Muscle of arm (tissue), 12 donors: ENCODE measurements around the gene PML. TPM values are rescaled to one million over a fixed set of nuclear protein-coding genes. Genes with fewer than 3 reads are reported as not detected.
"Not testable (repeated sequence)": the region's sequence is repeated elsewhere in the genome, so short reads cannot be mapped to it uniquely, and the experiment has no call there.

Experiments
- DNase-seq: peaks from one replicate; pipeline ENCODE4 v3.0.0-alpha.2; 2013
- polyA plus RNA-seq, 12 donors: library from polyadenylated mRNA; unstranded; fragments of 120-200 nt; gene quantifications; one replicate each; pipeline ENCODE4 v1.2.1, GENCODE V29; 2013; ENCODE audit not compliant: insufficient read length in 12 of 12

PML gene
- polyA plus RNA-seq, 12 donors, result 20.1 to 42.4 (median 28.7) TPM; not detected in 1

DNA sequence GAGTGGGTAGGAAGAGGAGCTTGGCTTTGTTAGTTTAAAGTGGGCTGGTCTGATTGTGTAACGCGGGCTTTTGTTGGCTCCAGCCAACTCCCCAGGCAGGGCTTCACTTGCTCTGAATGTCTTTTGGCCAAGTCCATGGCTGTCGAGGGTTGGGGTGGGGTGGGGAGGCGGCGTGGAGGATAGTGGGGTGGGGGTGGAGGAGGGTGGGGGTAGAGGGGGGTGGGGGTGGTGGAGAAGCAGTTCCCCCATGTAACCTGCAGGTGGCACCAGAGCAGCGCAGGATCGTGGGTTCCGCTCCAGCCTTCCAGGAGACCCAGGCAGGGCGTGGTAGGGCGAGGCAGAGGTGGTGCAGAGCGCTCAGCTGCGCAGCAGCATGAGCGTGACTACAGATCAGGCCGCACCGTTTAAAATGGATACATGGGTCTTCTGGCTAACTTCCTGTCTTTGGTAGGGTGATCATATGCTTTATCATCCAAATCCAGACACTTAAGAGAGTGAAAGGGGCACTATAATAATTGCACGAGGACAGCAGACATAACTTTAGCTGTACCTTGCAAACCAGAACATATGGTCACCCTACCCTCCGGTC is 59.5 kb downstream of the PML start:
- peak; percentile 84 for DNase-seq

DNA sequence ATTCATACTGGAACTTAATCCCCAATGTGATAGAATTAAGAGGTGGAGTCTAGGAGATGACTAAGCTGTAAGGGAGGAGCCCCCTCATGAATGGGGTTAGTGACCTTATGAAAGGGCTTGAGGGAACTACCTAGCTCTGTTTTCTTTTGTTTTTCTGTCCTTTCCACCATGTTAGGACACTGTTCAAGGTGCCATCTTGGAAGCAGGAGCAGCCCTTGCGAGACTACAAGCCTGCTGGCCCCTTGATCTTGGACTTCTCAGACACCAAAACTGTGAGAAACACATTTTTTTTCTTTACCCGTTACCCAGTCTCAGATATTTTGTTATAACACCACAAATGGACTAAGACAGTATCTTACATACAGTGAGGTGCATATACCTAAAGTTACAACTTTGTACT is 61.3 kb downstream of the PML start:
- no peak for DNase-seq

DNA sequence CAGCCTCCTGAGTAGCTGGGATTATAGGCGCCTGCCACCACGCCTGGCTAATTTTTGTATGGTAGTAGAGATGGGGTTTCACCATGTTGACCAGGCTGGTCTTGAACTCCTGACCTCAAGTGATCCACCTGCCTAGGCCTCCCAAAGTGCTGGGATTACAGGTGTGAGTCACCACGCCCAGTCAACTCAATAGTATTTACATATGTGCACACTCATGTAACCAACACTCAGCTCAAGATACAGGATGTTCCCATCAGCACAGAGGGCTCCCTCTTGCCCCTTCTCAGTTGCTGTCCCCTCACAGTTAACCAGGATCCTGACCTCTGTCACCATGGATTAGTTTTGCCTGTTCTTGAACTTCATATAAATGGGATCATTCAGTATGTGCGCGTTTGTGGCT is 61.8 kb downstream of the PML start:
- DNase-seq, result not testable (repeated sequence)

DNA sequence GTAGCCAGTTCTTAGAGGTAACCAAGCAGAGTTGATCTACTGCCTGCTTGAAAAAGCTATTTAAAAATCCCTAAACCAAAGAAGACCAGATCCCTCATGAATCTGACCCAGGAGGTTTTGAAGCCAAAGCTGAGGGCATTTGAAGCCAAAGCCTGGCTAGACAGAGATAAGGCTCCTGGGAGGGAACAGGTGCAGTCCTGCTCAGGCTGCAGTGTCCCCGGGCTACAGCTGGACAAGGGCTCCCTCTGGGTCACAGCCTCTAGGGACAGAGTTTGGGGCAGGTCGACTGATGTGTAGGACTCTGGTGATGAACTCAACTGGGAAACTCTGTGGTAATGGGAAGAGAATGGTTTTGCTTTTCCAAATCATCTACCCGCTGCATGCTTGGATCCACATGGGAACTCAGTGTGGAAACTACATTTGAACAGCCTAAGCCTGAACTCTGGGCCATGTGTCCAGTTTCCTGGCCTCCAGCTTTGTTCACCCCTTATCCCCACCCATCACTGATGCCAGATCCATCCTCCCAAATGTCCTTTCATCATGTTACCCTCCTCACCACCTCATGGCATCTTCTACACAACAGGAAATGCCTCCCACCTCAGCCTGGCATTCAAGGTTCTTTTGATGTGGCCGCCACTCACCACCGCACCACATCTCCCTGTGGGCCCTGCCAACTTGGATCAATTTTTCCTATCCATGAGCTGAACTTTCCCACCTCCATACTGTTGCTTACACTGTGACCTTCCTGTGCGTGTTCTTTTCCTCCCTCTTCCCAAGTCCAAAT is 64.7 kb downstream of the PML start:
- DNase-seq, result not testable (repeated sequence)

DNA sequence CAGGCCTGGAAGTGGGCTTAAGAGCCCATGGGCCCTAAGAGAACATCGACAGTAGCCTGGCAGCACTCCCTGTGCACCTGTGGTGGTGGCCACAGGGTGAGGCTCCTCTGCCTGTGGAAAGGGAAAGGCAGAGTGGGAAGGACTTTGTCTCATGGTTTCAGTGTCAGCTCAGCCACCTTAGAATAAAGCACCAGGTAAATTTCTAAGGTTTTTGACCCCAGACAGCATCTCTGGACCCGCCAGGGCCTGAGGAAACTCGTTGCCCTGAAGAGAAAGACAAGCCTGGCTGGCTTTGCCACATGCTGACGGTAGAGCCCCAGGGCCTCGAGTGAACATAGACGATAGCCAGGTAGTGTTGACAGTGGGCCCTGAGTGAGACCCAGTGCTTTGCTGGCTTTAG is 65.7 kb downstream of the PML start:
- no peak for DNase-seq

DNA sequence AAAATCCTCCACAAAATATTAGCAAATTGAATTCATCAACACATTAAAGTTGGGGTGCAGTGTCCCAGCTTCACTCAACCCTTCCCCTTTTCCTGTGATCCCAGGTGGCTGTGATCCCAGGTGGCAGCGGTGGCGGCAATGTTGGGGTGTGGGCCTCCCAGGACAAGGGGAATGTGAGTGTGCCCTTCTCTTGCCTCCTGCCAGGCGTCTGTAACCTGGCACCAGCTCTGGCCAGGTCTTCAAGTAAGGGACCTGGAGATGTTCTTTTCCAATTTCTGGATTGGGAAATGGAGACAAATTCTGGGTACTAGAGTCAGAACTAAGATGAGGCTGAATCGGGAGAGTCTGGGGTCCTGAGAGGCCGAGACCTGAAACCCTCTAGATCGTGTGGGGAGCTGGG is 67.7 kb downstream of the PML start:
- DNase-seq, result no peak

DNA sequence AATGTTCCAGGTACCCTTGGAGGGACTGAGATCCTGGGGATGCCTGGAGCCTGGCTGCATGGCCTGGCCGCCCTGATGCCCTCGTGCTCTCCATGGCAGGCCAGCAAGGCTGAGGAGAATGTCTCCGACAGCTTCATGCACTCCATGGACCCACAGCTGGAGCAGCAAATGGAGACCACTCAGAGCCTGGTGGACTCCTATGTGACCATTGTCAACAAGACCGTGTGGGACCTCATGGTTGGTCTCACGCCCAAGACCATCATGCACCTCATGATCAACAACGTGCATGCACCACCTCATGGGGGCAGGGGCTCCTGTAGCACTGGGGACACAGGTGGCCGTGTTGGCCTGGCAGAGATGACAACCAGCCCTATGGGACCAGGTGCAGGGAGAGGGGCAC is 68.2 kb downstream of the PML start:
- DNase-seq, result no peak

DNA sequence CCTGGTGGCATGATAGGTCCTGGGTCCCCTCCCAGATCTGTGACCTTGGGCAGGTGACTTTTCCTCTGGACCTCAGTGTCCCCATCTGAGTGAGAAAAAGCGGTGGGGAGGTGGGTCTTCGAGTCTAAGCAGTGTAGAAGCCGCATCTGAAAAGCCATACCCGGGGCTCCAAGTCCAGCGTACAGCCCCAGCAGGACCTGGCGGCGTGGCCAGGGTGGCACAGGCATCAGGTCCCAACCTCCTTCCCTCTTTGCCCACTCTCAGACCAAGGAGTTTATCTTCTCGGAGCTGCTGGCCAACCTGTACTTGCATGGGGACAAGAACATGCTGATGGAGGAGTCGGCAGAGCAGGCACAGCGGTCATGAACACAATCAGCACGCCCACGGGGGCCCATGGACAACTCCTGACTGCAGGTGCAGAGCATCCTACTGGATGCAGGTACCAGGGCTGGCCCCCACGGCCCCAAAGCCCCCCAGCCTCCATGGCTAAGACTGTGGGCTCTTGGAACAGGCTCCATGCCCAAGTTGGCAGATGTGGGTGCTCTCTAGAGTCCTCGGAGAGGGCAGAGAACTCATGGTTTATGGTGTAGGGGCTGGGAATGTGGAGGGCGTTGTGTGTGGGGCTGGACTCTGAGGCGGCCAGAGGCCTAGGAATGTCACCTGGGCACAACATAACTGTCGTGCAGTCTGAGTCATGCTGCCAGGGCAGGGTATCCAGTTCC is 69.1 kb downstream of the PML start:
- DNase-seq, result not testable (repeated sequence)

DNA sequence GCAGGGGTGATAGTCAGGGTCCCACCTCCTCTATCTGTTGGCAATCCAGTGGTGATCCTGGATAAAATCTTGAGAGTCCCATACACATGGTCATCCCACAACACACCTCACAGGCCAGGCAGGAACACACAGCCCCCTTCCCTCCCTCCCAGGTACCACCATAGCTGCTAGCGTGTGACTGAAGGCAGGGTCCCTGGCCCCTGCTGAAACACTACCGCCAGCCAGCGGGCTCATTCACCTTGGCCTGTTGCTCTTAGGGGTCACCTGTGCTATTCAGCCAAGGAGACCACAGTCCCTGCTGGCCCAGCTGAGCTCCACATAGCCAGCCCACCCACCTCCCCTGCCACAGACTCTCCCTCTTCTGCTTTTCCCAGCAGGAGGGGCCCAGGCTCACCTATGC is 69.7 kb downstream of the PML start:
- DNase-seq, result not testable (repeated sequence)

DNA sequence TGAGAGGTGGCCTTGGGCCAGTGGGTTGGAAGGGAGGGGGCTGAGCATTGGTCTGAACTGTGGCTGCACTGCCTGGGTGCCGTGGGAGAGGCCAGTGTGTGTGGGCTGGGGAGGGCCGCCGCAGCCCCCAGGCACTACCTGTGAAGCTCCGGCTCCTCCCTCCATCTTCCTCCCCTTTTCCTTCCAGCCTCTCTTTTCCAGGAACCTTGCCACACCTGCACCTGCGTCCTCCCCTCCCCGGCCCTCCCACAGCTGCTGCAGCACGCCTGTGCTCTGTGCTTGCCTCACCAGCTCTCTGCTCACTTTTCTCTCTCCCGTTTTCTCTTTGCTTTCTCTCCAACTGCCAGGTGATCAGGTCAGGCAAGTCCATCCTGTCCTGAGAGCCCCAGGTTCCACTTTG is 70.3 kb downstream of the PML start:
- DNase-seq, result not testable (repeated sequence)

DNA sequence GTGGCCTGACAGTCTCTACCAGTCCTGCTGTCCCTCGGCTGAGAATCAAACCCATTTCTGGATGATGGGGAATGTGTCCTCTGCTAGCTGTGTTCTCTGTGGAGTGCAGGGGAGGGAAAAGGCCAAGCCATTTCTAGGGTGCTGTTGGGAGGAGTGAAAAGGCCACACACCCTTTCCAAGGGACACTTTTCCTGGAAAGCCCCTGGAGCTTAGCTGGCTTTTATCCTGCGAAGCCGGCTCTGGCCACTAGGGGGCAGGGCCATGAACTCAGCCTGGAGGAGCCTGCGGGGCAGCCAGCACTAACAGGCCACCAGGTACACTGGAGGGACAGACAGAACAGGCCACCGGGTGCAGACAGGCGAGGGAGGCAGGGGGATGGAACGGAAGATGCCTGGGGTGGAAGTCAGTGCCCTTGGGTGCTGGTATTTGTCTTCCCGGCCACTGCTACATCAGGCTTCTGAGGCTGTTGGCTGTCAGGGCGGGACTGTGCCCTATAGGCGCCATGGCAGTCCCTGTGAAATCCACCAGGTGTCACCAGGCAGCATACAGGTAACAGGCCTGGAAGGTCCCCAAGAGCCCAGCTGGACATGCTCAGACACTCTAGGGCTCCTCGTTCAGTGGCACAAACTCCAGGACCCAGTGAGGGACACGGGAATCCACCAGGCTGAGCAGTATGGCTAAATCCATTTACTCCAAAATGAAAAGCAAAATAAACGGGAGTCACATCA is 71.3 kb downstream of the PML start:
- not testable (repeated sequence) for DNase-seq

DNA sequence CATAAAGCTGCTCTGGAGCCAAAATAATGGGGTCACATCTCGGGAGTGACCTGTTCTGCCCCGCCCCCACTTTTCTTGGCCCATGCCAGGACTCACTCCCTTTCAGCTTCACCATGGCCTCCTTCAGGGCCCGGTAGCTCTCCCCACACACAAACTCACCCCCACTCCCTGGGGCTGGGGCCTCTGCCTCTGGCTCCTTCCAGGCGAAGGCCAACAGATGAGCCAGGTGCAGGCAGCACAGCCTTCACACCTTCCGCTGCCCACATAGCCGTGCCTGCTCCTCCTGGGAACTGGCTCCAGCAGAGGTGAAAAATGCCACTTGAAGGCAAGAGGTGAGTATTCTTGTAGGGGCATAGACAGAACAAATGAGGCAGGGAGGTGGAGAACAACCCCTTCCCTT is 77.1 kb downstream of the PML start:
- DNase-seq, result not testable (repeated sequence)

DNA sequence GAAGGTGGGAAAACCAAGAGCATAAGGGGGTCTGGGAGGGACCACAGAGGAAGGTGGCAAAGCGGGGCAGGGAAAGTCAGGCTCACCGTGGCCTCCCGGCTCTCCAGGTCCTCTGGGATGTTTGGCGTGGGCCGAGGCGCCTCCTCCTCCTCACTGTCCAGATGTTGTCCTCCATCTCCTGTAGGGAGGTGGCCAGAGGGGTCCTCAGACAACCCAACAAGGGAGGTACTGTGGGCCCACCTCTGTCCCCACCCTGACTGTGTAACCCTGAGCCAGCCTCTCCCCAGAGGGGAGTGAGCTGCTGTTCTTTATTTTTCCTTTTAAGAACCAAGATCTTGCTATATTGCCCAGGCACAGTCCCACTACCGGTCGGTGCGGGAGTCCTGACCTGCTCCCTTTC is 77.6 kb downstream of the PML start:
- DNase-seq, result not testable (repeated sequence)

DNA sequence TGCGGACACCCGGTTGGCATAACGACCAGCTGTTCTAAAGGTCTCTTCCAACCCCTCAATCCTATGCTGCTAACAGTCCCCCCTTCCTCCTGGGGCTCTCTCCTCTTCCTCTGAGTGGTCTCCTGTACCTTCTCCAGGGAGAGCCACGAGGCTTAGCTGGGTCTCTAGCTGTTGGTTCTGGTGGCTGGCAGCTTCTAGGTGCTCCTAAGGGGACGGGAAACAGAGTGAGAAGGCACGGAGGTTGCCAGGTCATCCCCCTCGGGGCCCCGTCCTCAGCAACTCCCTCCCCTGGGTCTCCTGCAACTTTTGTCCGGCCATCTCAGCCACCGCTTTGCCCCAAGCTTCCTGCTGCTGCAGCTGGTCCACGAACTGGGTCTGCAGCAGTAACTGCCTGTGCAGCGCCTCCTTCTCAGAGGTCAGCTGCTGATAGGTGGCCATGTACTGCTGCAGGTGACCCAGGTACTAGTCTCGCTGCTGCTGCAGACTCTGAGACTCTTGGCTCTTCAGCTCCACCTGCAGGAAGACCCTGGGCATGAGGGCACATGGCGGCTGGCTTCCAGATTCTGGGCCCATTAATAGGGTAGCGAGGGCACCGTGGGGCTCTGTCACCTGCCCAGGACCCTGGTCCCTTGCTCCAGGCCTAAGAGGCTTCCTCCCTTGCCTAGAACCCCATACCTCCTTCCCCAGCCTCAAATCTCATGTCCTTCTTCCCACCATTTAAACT is 78.3 kb downstream of the PML start:
- DNase-seq, result not testable (repeated sequence)

DNA sequence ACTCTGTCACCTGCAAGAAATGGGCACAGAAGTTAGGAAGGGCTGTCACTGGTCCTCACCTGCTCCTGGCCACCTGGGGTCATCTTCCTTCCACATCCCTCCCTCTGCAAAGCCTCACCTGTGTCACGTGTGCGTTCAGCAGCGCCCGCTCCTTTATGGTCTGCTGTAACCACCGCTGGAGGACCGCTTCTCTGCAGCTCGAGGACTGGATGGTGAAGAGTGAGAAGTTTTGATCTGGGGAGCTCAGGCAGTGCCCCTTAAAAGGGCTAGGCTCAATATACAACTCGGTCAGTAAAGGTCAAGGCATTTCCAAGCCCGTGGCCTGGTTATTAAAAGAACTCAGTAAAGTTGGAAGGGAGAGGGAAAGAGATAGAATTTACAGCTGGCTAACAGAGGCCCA is 81.3 kb downstream of the PML start:
- DNase-seq, result not testable (repeated sequence)

DNA sequence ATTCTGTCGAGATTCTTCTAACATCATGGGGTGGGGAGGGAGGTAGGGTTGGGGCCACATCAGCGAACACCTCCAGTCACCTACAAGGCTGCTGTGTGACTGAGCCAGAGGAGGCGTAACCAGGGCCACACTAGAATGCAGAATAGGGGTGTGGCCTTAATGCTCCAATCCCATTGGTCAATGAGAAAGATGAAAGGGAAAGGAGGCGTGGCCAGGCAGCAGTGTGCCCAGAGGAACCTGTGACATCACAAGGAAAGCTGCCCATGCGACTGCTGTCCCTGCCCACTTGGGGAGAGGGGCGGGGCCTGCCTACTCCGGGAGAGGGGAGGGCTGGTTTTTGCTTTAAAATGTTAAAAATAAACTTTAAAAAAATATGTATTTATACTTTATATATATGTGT is 87.9 kb downstream of the PML start, which contains the start of gene GOLGA6A:
Gene GOLGA6A, minus strand, starts transcription at position 101 of the 400 bp plus-strand sequence. Its CDS starts 41 bp downstream, at position 60.
- not testable (repeated sequence) for DNase-seq

DNA sequence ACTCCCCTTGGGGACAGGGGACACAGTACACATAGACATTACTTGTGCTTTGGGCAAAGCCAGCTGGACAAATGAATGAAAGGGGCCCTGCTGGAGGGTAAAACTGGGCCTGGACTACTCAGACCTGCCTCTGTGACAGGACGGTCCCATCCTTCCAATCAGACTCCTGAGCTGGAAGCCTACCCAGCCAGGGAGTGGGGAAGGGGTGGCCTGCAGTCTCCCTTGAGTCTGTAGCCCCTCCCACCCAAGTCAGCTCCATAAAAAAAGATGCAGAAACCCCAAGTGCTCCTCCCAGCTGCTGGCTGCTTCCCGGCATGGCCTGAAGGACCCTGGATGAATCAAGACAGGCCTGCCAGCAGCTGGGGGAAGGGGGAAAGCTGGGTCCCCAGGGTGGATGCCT is 100.1 kb downstream of the PML start:
- not testable (repeated sequence) for DNase-seq

DNA sequence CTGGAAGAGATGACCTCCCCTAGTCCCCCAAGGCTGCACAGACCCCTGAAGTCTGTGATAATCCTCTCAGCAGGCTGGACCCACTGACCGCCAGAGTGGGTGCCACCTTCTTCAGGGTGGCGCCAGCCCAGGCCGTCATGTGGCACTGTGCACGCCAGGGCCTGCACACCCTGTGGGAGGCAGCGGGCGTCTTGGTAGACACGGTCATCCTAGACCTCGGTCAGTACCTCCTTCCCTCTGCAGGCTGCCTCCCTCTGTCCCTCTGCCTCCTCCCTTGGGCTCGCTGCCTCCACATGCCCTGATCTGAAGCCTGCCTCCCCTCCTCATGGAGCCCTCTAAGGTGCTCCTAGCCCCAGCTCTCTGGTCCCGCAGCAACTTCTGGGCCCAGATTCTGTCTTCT is 101.1 kb downstream of the PML start:
- DNase-seq, result not testable (repeated sequence)

DNA sequence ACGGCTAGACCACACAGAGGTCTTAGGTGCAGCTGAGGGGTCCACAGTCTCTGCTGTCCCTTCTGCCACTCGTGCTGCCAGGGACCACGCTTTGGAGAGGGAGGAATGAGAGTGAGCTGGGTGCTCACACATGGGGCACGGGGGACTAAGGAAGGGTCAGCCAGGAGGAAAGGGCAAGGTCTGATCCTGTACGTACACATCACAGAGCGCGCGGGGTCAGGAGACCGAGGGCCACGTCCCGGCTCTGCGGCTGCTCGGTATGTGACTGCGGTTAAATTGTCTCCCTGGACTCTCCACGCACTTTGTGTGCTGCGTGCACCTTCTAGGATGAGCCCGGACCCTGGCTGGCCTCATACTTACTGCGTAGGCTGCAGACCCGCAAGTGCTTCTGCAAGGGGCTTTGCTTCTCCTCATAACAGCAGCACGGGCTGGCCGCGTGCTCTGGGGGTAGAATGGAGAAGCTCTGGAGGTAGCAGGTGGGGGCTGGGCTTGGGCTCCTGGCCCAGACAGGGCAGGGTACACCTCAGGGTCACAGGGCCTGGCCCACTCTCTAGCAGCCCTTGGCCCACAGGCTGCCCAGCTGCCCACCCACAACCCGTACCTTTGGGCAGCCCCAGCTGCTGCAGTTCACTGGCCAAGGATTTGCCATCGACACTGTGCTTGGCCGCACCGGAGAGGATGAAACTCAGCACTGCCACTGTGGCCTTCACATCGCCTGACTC is 102.4 kb downstream of the PML start:
- DNase-seq, result not testable (repeated sequence)
